H9 (cell line): Measurements from ENCODE around the gene PDGFRB. TPM values are rescaled to one million over a fixed set of nuclear protein-coding genes. Genes with fewer than 3 reads are reported as not detected.

Experiments used
- DNase-seq: peaks from one replicate; pipeline ENCODE4 v3.0.0-alpha.2; 2017
- H2AFZ ChIP-seq: one replicate; pipeline ENCODE4 v1.6.1; 2013; ENCODE audit warnings: mild to moderate bottlenecking, low read length, control low read depth, moderate library complexity
- H2AK5ac ChIP-seq: 2 replicates; pipeline ENCODE4 v1.6.1; 2013; ENCODE audit warnings: low read length, control low read depth, mixed read lengths; ENCODE audit not compliant: insufficient read length
- H2BK120ac ChIP-seq: one replicate; pipeline ENCODE4 v1.6.1; 2013; ENCODE audit warnings: low read depth, mild to moderate bottlenecking, low read length, control low read depth, inconsistent platforms; ENCODE audit not compliant: poor library complexity, severe bottlenecking
- H2BK12ac ChIP-seq: 2 replicates; pipeline ENCODE4 v1.6.1; 2013; ENCODE audit warnings: low read length, control low read depth, mixed read lengths, low read depth; ENCODE audit not compliant: insufficient read length
- H2BK15ac ChIP-seq: 2 replicates; pipeline ENCODE4 v1.6.1; 2013; ENCODE audit warnings: low read depth, low read length, control low read depth
- H2BK20ac ChIP-seq: one replicate; pipeline ENCODE4 v1.6.1; 2013; ENCODE audit warnings: low read depth, mild to moderate bottlenecking, low read length, control low read depth, inconsistent platforms; ENCODE audit not compliant: poor library complexity, severe bottlenecking
- H2BK5ac ChIP-seq: 2 replicates; pipeline ENCODE4 v1.6.1; 2013; ENCODE audit warnings: low read length, control low read depth, mixed read lengths; ENCODE audit not compliant: insufficient read length
- H3K14ac ChIP-seq: 2 replicates; pipeline ENCODE4 v1.6.1; 2013; ENCODE audit warnings: low read length, control low read depth; ENCODE audit not compliant: insufficient read depth
- H3K18ac ChIP-seq: 2 replicates; pipeline ENCODE4 v1.6.1; 2013; ENCODE audit warnings: low read depth, mild to moderate bottlenecking, mixed read lengths, low read length, control low read depth; ENCODE audit not compliant: insufficient read length
- H3K23ac ChIP-seq: 2 replicates; pipeline ENCODE4 v1.6.1; 2013; ENCODE audit warnings: low read length, control low read depth, mixed read lengths, low read depth; ENCODE audit not compliant: insufficient read length
- H3K23me2 ChIP-seq: 2 replicates; pipeline ENCODE4 v1.6.1; 2013; ENCODE audit warnings: low read depth, mild to moderate bottlenecking, mixed read lengths, low read length, control low read depth; ENCODE audit not compliant: insufficient read length, poor library complexity, severe bottlenecking
- H3K27ac ChIP-seq: 2 replicates; pipeline ENCODE4 v1.5.1; 2013; ENCODE audit warnings: low read length, control low read depth, mixed read lengths, low read depth; ENCODE audit not compliant: insufficient read length
- H3K27me3 ChIP-seq: 2 replicates; pipeline ENCODE4 v1.6.1; 2013; ENCODE audit warnings: low read length, control low read depth, inconsistent platforms; ENCODE audit not compliant: insufficient read depth
- H3K4ac ChIP-seq: 2 replicates; pipeline ENCODE4 v1.6.1; 2013; ENCODE audit warnings: low read depth, mild to moderate bottlenecking, control low read depth, inconsistent platforms, low read length, moderate library complexity
- H3K4me1 ChIP-seq: 2 replicates; pipeline ENCODE4 v1.6.1; 2013; ENCODE audit warnings: low read length, control low read depth, inconsistent platforms; ENCODE audit not compliant: insufficient read depth
- H3K4me2 ChIP-seq: 2 replicates; pipeline ENCODE4 v1.6.1; 2013; ENCODE audit warnings: low read length, control low read depth, mixed read lengths; ENCODE audit not compliant: insufficient read length, insufficient read depth
- H3K56ac ChIP-seq: 2 replicates; pipeline ENCODE4 v1.6.1; 2013; ENCODE audit warnings: low read depth, mild to moderate bottlenecking, mixed read lengths, low read length, control low read depth; ENCODE audit not compliant: insufficient read length
- H3K79me1 ChIP-seq: 2 replicates; pipeline ENCODE4 v1.6.1; 2013; ENCODE audit warnings: low read depth, mild to moderate bottlenecking, moderate library complexity, low read length, control low read depth, inconsistent platforms; ENCODE audit not compliant: insufficient read depth, poor library complexity, severe bottlenecking
- H3K79me2 ChIP-seq: 2 replicates; pipeline ENCODE4 v1.6.1; 2013; ENCODE audit warnings: low read length, control low read depth, inconsistent platforms; ENCODE audit not compliant: insufficient read depth
- H3K9ac ChIP-seq: 2 replicates; pipeline ENCODE4 v1.6.1; 2013; ENCODE audit warnings: low read length, control low read depth, mixed read lengths; ENCODE audit not compliant: insufficient read length; ENCODE audit errors: extremely low read depth
- H3K9me3 ChIP-seq: one replicate; pipeline ENCODE4 v1.6.1; 2013; ENCODE audit warnings: low read depth, low read length, inconsistent platforms; ENCODE audit not compliant: control insufficient read depth
- H3T11ph ChIP-seq: one replicate; pipeline ENCODE4 v1.6.1; 2013; ENCODE audit warnings: mild to moderate bottlenecking, low read length, control low read depth, inconsistent platforms
- H4K20me1 ChIP-seq: one replicate; pipeline ENCODE4 v1.6.1; 2013; ENCODE audit not compliant: control insufficient read depth, insufficient read length, insufficient read depth
- H4K5ac ChIP-seq: 2 replicates; pipeline ENCODE4 v1.6.1; 2013; ENCODE audit warnings: low read depth, mild to moderate bottlenecking, mixed read lengths, low read length, control low read depth; ENCODE audit not compliant: insufficient read length
- H4K8ac ChIP-seq: replicated peaks from 2 replicates; pipeline ENCODE4 v1.6.1; 2013; ENCODE audit warnings: low read length, control low read depth, mixed read lengths, low read depth; ENCODE audit not compliant: insufficient read length
- H4K91ac ChIP-seq: 2 replicates; pipeline ENCODE4 v1.6.1; 2013; ENCODE audit warnings: low read depth, mild to moderate bottlenecking, moderate library complexity, mixed read lengths, low read length, control low read depth; ENCODE audit not compliant: insufficient read length
- H3K27ac Mint-ChIP-seq, 3 experiments: 2 replicates in 2 of 3; 3 replicates in 1 of 3; pipeline ENCODE4 v1.8.0; 2020 to 2021; ENCODE audit warnings: mixed read lengths in 3 of 3, mild to moderate bottlenecking in 1 of 3, moderate library complexity in 1 of 3
- H3K27me3 Mint-ChIP-seq: 2 replicates; pipeline ENCODE4 v1.8.0; 2021; ENCODE audit warnings: low read depth, mild to moderate bottlenecking, moderate library complexity, mixed read lengths
- H3K36me3 Mint-ChIP-seq, 3 experiments: 2 replicates in 2 of 3; 3 replicates in 1 of 3; pipeline ENCODE4 v1.8.0; 2020 to 2021; ENCODE audit warnings: low read depth in 3 of 3, mixed read lengths in 3 of 3; ENCODE audit not compliant: insufficient read depth in 1 of 3
- H3K4me1 Mint-ChIP-seq, 2 experiments: 2 replicates each; pipeline ENCODE4 v1.8.0; 2020; ENCODE audit warnings: mixed read lengths in 2 of 2
- H3K4me3 Mint-ChIP-seq, 2 experiments: 2 replicates in 1 of 2; 3 replicates in 1 of 2; pipeline ENCODE4 v1.8.0; 2020 to 2021; ENCODE audit warnings: mild to moderate bottlenecking in 2 of 2, mixed read lengths in 2 of 2, moderate library complexity in 1 of 2
- H3K9me3 Mint-ChIP-seq, 2 experiments: 2 replicates in 1 of 2; 3 replicates in 1 of 2; pipeline ENCODE4 v1.8.0; 2020; ENCODE audit warnings: mild to moderate bottlenecking in 2 of 2, mixed read lengths in 2 of 2, moderate library complexity in 1 of 2
- WGBS: extraction: QIAGEN DNeasy Blood & Tissue Kit; methylation state at CpG from one replicate; pipeline ENCODE4 v1.1.7; 2013; ENCODE audit warnings: missing lambda C conversion rate, low lambda C conversion rate, mixed read lengths; ENCODE audit not compliant: insufficient read length; ENCODE audit errors: extremely low coverage; 5-methylcytosine and 5-hydroxymethylcytosine counted together
- total RNA-seq: library from RNA; stranded (reverse); gene quantifications from 2 replicates; pipeline ENCODE4 v1.2.1, GENCODE V29; 2021
- TF ChIP-seq, protein P1 (sequence below): fragments of 200-600 bp; sonication (generic); conservative IDR thresholded peaks from 3 replicates; pipeline ENCODE4 v1.8.0; 2021; ENCODE audit warnings: antibody characterized with exemption, mild to moderate bottlenecking

Gene PDGFRB
- total RNA-seq, 1 experiment from 2014 or later: 2.2 TPM

DNA sequence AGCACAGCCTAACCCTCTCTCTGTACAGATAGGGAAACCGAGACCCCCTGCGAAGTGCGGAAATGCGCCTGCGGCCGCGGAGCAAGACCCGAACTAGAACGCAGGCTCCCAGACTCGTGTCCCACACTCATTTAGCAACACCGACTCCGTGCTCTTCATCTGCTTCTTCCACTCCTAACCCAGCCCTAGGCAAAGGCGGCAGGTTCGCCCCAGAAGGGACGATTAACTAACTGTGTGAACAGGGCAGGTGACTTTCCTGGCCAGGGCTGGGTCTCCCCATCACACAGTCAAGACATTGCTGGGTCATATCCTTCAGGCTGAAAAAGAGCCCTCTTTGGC lies 11.8 kb upstream of the PDGFRB start:
- no peaks in the 10 kb centered on the region for H3K4me1 ChIP-seq
- H3K27me3 ChIP-seq: peaks cover 63% of the 10 kb centered on the region
- H3K56ac ChIP-seq: no peak overlapping the region
- H3K79me1 ChIP-seq: no peaks in the 10 kb centered on the region
- DNase-seq: no peak
- Mint-ChIP-seq H3K4me3 (peak overlapping the region; percentile 15 to 60; a peak in 3 of 5 replicates), H3K27ac (no peak overlapping the region), H3K27me3 (peaks cover 99% of the 10 kb centered on the region), H3K4me1 (peaks cover 13 to 19% of the 10 kb centered on the region in 2 experiments), H3K36me3 (no peaks in the 10 kb centered on the region), H3K9me3 (peaks cover 3 to 6% of the 10 kb centered on the region in 2 experiments; a peak in 2 of 5 replicates)
- TF ChIP-seq, protein P1, sequence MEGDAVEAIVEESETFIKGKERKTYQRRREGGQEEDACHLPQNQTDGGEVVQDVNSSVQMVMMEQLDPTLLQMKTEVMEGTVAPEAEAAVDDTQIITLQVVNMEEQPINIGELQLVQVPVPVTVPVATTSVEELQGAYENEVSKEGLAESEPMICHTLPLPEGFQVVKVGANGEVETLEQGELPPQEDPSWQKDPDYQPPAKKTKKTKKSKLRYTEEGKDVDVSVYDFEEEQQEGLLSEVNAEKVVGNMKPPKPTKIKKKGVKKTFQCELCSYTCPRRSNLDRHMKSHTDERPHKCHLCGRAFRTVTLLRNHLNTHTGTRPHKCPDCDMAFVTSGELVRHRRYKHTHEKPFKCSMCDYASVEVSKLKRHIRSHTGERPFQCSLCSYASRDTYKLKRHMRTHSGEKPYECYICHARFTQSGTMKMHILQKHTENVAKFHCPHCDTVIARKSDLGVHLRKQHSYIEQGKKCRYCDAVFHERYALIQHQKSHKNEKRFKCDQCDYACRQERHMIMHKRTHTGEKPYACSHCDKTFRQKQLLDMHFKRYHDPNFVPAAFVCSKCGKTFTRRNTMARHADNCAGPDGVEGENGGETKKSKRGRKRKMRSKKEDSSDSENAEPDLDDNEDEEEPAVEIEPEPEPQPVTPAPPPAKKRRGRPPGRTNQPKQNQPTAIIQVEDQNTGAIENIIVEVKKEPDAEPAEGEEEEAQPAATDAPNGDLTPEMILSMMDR: no peak
- H2AFZ ChIP-seq: no peak overlapping the region
- H3K18ac ChIP-seq: no peak overlapping the region
- H4K91ac ChIP-seq: no peak overlapping the region
- H3K4me2 ChIP-seq: peak overlapping the region; percentile 37
- H3K27ac ChIP-seq: no peak overlapping the region
- H2BK20ac ChIP-seq: no peak overlapping the region
- H2AK5ac ChIP-seq: no peak overlapping the region
- no peak overlapping the region for H2BK120ac ChIP-seq
- no peak overlapping the region for H3K14ac ChIP-seq
- no peak overlapping the region for H2BK15ac ChIP-seq
- H2BK5ac ChIP-seq: no peak overlapping the region
- H3K9me3 ChIP-seq: no peaks in the 10 kb centered on the region
- no peak overlapping the region for H3K4ac ChIP-seq
- H3K23ac ChIP-seq: no peak overlapping the region
- no CpG with 5 or more reads among the region's 15 CpGs for WGBS
- no peak overlapping the region for H4K5ac ChIP-seq
- no peaks in the 10 kb centered on the region for H4K20me1 ChIP-seq
- no peaks in the 10 kb centered on the region for H3K79me2 ChIP-seq
- H3T11ph ChIP-seq: no peak overlapping the region
- H3K9ac ChIP-seq: no peak overlapping the region
- no peak overlapping the region for H2BK12ac ChIP-seq
- no peaks in the 10 kb centered on the region for H3K23me2 ChIP-seq
- H4K8ac ChIP-seq: no peak overlapping the region
